IMR-90 (cell line): ENCODE results near the gene SMARCA2. TPM values are rescaled to one million over a fixed set of nuclear protein-coding genes. Genes with fewer than 3 reads are reported as not detected.

ENCODE experiments used
- ATAC-seq: fragments of 200-7000 bp; cut with Tn5 transposase; 2 replicates; pipeline ENCODE4 v1.9.1; 2020; ENCODE audit warnings: low read depth, mild to moderate bottlenecking, moderate library complexity
- BruUV-seq: library from RNA; stranded (reverse); fragments of 400-500 nt; replicated peaks from 2 replicates; lab custom pipeline; 2021; lab: Mats Ljungman, UMichigan
- CTCF ChIA-PET: fragments of 300-600 bp; formaldehyde crosslinking; extraction: SDS; loops from one replicate; lab custom pipeline; 2021; ENCODE audit warnings: antibody characterized with exemption; lab: Yijun Ruan, JAX
- POLR2A ChIA-PET: fragments of 300-600 bp; sonication (Branson Sonifier 250); formaldehyde crosslinking; loops from one replicate; lab custom pipeline; 2022; ENCODE audit warnings: antibody characterized with exemption; ENCODE audit not compliant: unreplicated experiment; lab: Charles Lee
- DNase-seq: peaks from one replicate; pipeline ENCODE4 v3.0.0; 2013
- H2AFZ ChIP-seq: replicated peaks from 2 replicates; pipeline ENCODE3; 2013; ENCODE audit warnings: low read length, mild to moderate bottlenecking; ENCODE audit not compliant: poor library complexity
- H2AK5ac ChIP-seq: 2 replicates; pipeline ENCODE4 v1.6.1; 2013; ENCODE audit warnings: low read depth, low read length, inconsistent platforms
- H2AK9ac ChIP-seq: replicated peaks from 2 replicates; pipeline ENCODE3; 2013; ENCODE audit warnings: mild to moderate bottlenecking, low read depth, low read length, moderate library complexity; ENCODE audit not compliant: poor library complexity
- H2BK120ac ChIP-seq: 2 replicates; pipeline ENCODE4 v1.6.1; 2013; ENCODE audit warnings: low read depth, low read length, inconsistent platforms
- H2BK15ac ChIP-seq: 3 replicates; pipeline ENCODE4 v1.6.1; 2013; ENCODE audit warnings: low read depth, low read length, inconsistent platforms
- H2BK20ac ChIP-seq: 2 replicates; pipeline ENCODE4 v1.6.1; 2013; ENCODE audit warnings: low read depth, mild to moderate bottlenecking, inconsistent platforms, low read length, moderate library complexity
- H2BK5ac ChIP-seq: 2 replicates; pipeline ENCODE4 v1.6.1; 2013; ENCODE audit warnings: mild to moderate bottlenecking, low read depth, low read length, inconsistent platforms; ENCODE audit not compliant: poor library complexity, severe bottlenecking
- H3K14ac ChIP-seq: replicated peaks from 2 replicates; pipeline ENCODE4 v1.6.1; 2013; ENCODE audit warnings: low read depth, low read length, inconsistent platforms
- H3K18ac ChIP-seq: 2 replicates; pipeline ENCODE4 v1.6.1; 2013; ENCODE audit warnings: low read depth, low read length, control low read depth
- H3K23ac ChIP-seq: 2 replicates; pipeline ENCODE4 v1.6.1; 2013; ENCODE audit warnings: low read depth, low read length, inconsistent platforms
- H3K27ac ChIP-seq: 2 replicates; pipeline ENCODE4 v1.5.1; 2013; ENCODE audit warnings: mild to moderate bottlenecking, control low read depth, low read length; ENCODE audit not compliant: insufficient read depth
- H3K27me3 ChIP-seq: 2 replicates; pipeline ENCODE4 v1.6.1; 2013; ENCODE audit warnings: low read length; ENCODE audit not compliant: control insufficient read depth, insufficient read depth
- H3K36me3 ChIP-seq: 2 replicates; pipeline ENCODE4 v1.6.1; 2013; ENCODE audit warnings: low read length, mixed read lengths; ENCODE audit not compliant: control insufficient read depth, insufficient read depth
- H3K4ac ChIP-seq: 2 replicates; pipeline ENCODE4 v1.6.1; 2013; ENCODE audit warnings: low read depth, low read length, inconsistent platforms
- H3K4me1 ChIP-seq: 2 replicates; pipeline ENCODE4 v1.6.1; 2013; ENCODE audit warnings: low read length, mixed read lengths; ENCODE audit not compliant: control insufficient read depth, insufficient read depth
- H3K4me2 ChIP-seq: 2 replicates; pipeline ENCODE4 v1.6.1; 2013; ENCODE audit warnings: low read depth, mild to moderate bottlenecking, control low read depth, low read length, moderate library complexity
- H3K4me3 ChIP-seq: 2 replicates; pipeline ENCODE4 v1.5.1; 2013; ENCODE audit warnings: low read depth, mild to moderate bottlenecking, control low read depth, low read length, moderate library complexity; ENCODE audit not compliant: insufficient read depth
- H3K56ac ChIP-seq: 2 replicates; pipeline ENCODE4 v1.6.1; 2013; ENCODE audit warnings: low read length, inconsistent platforms; ENCODE audit not compliant: insufficient read depth; ENCODE audit errors: extremely low read depth
- H3K79me1 ChIP-seq, 2 experiments: 2 replicates each; pipeline ENCODE4 v1.6.1; 2013; ENCODE audit warnings: low read length in 2 of 2, inconsistent platforms in 1 of 2, low read depth in 1 of 2
- H3K9ac ChIP-seq: 2 replicates; pipeline ENCODE4 v1.6.1; 2013; ENCODE audit warnings: low read depth, low read length, control low read depth
- H3K9me1 ChIP-seq: 2 replicates; pipeline ENCODE4 v1.6.1; 2013; ENCODE audit warnings: low read length, inconsistent platforms; ENCODE audit not compliant: insufficient read depth
- H3K9me3 ChIP-seq: 2 replicates; pipeline ENCODE4 v1.6.1; 2013; ENCODE audit warnings: low read length; ENCODE audit not compliant: control insufficient read depth, insufficient read depth
- H4K20me1 ChIP-seq: 2 replicates; pipeline ENCODE4 v1.6.1; 2013; ENCODE audit warnings: low read length, inconsistent platforms; ENCODE audit not compliant: insufficient read depth
- H4K5ac ChIP-seq: 2 replicates; pipeline ENCODE4 v1.6.1; 2013; ENCODE audit warnings: mild to moderate bottlenecking, low read depth, low read length, control low read depth
- H4K8ac ChIP-seq, 2 experiments: 2 replicates each; pipeline ENCODE4 v1.6.1; 2013; ENCODE audit warnings: low read depth in 2 of 2, low read length in 2 of 2, control low read depth in 1 of 2, inconsistent platforms in 1 of 2
- H4K91ac ChIP-seq: 2 replicates; pipeline ENCODE4 v1.6.1; 2013; ENCODE audit warnings: low read depth, low read length, inconsistent platforms; ENCODE audit not compliant: insufficient read depth
- CHD1 ChIP-seq: IDR thresholded peaks from 2 replicates; pipeline ENCODE4 v1.6.1; 2012; ENCODE audit warnings: low read depth, low read length, improper control_type of control experiment
- MXI1 ChIP-seq: IDR thresholded peaks from 2 replicates; pipeline ENCODE4 v1.6.1; 2012; ENCODE audit warnings: low read depth, mild to moderate bottlenecking, low read length, moderate library complexity, borderline replicate concordance
- NFE2L2 ChIP-seq: fragments of 150-350 bp; IDR thresholded peaks from 2 replicates; pipeline ENCODE4 v1.6.1; 2016; ENCODE audit warnings: low read depth, mild to moderate bottlenecking, low read length
- POLR2A ChIP-seq: IDR thresholded peaks from 2 replicates; pipeline ENCODE4 v1.6.1; 2012; ENCODE audit warnings: mild to moderate bottlenecking, low read depth, low read length
- RAD21 ChIP-seq: IDR thresholded peaks from 2 replicates; pipeline ENCODE4 v1.6.1; 2012; ENCODE audit warnings: low read length, improper control_type of control experiment
- RCOR1 ChIP-seq: IDR thresholded peaks from 2 replicates; pipeline ENCODE4 v1.6.1; 2012; ENCODE audit warnings: mild to moderate bottlenecking, low read length, improper control_type of control experiment; ENCODE audit not compliant: insufficient replicate concordance
- RFX5 ChIP-seq: IDR thresholded peaks from 2 replicates; pipeline ENCODE4 v1.8.0; 2012; ENCODE audit warnings: low read depth, mild to moderate bottlenecking, low read length, moderate library complexity
- WGBS, 2 experiments: methylation state at CpG; one replicate each; pipeline versions ENCODE4 v1.1.5 to v1.1.7; 2013; ENCODE audit warnings: missing lambda C conversion rate in 2 of 2; ENCODE audit not compliant: insufficient read length in 1 of 2; ENCODE audit errors: extremely low coverage in 2 of 2; 5-methylcytosine and 5-hydroxymethylcytosine counted together
- dilution Hi-C: fragments of 300-500 bp; cut with HindIII; formaldehyde crosslinking; loops from one replicate; pipeline ENCODE4 v1.14.3; 2018; ENCODE audit warnings: low sequenced_read_pairs; ENCODE audit not compliant: unreplicated experiment
- in situ Hi-C: fragments of 300-500 bp; cut with MboI; formaldehyde crosslinking; loops from 3 replicates; pipeline ENCODE4 v1.14.3; 2019; ENCODE audit warnings: low sequenced_read_pairs, inconsistent platforms, mixed read lengths
- intact Hi-C: fragments of 100-400 bp; cut with micrococcal nuclease; formaldehyde crosslinking; loops from 2 replicates; pipeline ENCODE4 v1.10.0; 2022
- polyA plus RNA-seq, 3 experiments: library from polyadenylated mRNA; depleted of rRNA; stranded (reverse); fragments of >200 nt; gene quantifications; 2 replicates each; pipeline ENCODE4 v1.2.3, GENCODE V29; 2012; ENCODE audit warnings: low replicate concordance in 1 of 3
- total RNA-seq: library from RNA; depleted of rRNA; stranded (reverse); fragments of >200 nt; gene quantifications from 2 replicates; pipeline ENCODE4 v1.2.3, GENCODE V29; 2012
- TF ChIP-seq, protein P1 (sequence below): conservative IDR thresholded peaks from 2 replicates; pipeline ENCODE4 v1.5.1; 2012; ENCODE audit warnings: mild to moderate bottlenecking, low read depth, low read length, improper control_type of control experiment
- TF ChIP-seq, protein P2 (sequence below): fragments of 150-350 bp; IDR thresholded peaks from 2 replicates; pipeline ENCODE4 v1.6.1; 2017; ENCODE audit warnings: mild to moderate bottlenecking, antibody characterized with exemption, low read length, low read depth
- TF ChIP-seq, protein P3 (sequence below): fragments of 150-350 bp; IDR thresholded peaks from 2 replicates; pipeline ENCODE4 v1.6.1; 2016; ENCODE audit warnings: low read depth, mild to moderate bottlenecking, low read length, moderate library complexity, borderline replicate concordance

The SMARCA2 gene
- total and polyA plus RNA-seq, 2 of the 4 experiments (the other 2 are of a cell fraction) = 25.3 to 26.7 TPM

DNA sequence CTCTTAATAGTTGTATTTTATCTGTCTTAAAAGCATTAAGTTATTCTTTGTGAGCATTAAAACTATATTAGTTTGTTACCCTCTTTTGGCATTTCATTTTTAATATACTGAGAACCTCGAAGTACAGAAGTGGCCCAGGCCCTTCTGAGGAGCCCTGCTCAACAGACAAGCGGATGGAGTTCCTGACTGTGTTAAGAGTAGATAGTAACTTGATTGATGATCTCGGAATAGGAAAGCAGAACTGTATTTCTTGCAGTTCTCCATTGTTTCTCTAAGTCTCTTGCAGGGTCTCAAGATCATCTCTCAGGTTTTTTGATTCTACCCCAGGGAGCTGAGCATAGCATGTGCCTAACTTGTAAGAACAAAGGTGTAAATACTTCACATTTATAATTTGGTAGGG, 139.6 kb downstream of the SMARCA2 start:
- H3K9me1 ChIP-seq = no peaks in the 10 kb centered on the region
- in situ Hi-C loops (no loop called here), dilution Hi-C loops (no loop called here), intact Hi-C loops (loop anchor here (5.0 kb wide), 2 partner anchors 403 to 688 kb away; partner anchors contain the start of gene PUM3)
- H3K4ac ChIP-seq = no peak overlapping the region
- no peaks in the 10 kb centered on the region for H3K27me3 ChIP-seq
- no peak overlapping the region for H2BK5ac ChIP-seq
- no peak overlapping the region for H3K56ac ChIP-seq
- ChIA-PET POLR2A (no interaction called here), CTCF (no interaction called here)
- no TSS peak for BruUV-seq
- no peak for DNase-seq
- ATAC-seq = no peak
- H4K91ac ChIP-seq = no peak overlapping the region
- no peak overlapping the region for H3K27ac ChIP-seq
- no CpG with 5 or more reads among the region's 3 CpGs for WGBS, 2 experiments
- H2BK120ac ChIP-seq = no peak overlapping the region
- no peak overlapping the region for H2AK5ac ChIP-seq
- no peak overlapping the region for H4K5ac ChIP-seq
- H3K4me1 ChIP-seq = peaks cover 5% of the 10 kb centered on the region; the same call in 1 of the 2 replicates
- TF ChIP-seq, protein P1, sequence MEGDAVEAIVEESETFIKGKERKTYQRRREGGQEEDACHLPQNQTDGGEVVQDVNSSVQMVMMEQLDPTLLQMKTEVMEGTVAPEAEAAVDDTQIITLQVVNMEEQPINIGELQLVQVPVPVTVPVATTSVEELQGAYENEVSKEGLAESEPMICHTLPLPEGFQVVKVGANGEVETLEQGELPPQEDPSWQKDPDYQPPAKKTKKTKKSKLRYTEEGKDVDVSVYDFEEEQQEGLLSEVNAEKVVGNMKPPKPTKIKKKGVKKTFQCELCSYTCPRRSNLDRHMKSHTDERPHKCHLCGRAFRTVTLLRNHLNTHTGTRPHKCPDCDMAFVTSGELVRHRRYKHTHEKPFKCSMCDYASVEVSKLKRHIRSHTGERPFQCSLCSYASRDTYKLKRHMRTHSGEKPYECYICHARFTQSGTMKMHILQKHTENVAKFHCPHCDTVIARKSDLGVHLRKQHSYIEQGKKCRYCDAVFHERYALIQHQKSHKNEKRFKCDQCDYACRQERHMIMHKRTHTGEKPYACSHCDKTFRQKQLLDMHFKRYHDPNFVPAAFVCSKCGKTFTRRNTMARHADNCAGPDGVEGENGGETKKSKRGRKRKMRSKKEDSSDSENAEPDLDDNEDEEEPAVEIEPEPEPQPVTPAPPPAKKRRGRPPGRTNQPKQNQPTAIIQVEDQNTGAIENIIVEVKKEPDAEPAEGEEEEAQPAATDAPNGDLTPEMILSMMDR = no peak
- TF ChIP-seq CHD1 (no peak), NFE2L2 (no peak), RAD21 (no peak), RFX5 (no peak), RCOR1 (no peak), MXI1 (no peak), POLR2A (no peak)
- TF ChIP-seq, protein P2, sequence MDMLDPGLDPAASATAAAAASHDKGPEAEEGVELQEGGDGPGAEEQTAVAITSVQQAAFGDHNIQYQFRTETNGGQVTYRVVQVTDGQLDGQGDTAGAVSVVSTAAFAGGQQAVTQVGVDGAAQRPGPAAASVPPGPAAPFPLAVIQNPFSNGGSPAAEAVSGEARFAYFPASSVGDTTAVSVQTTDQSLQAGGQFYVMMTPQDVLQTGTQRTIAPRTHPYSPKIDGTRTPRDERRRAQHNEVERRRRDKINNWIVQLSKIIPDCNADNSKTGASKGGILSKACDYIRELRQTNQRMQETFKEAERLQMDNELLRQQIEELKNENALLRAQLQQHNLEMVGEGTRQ = no peak
- TF ChIP-seq, protein P3, sequence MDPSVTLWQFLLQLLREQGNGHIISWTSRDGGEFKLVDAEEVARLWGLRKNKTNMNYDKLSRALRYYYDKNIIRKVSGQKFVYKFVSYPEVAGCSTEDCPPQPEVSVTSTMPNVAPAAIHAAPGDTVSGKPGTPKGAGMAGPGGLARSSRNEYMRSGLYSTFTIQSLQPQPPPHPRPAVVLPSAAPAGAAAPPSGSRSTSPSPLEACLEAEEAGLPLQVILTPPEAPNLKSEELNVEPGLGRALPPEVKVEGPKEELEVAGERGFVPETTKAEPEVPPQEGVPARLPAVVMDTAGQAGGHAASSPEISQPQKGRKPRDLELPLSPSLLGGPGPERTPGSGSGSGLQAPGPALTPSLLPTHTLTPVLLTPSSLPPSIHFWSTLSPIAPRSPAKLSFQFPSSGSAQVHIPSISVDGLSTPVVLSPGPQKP = no peak
- H3K18ac ChIP-seq = no peak overlapping the region
- no peak overlapping the region for H2BK20ac ChIP-seq
- H3K4me3 ChIP-seq = no peak overlapping the region
- H4K8ac ChIP-seq = no peak overlapping the region
- H3K79me1 ChIP-seq = peaks cover 3 to 17% of the 10 kb centered on the region in 2 experiments; a peak in 3 of 4 replicates
- no peak overlapping the region for H2AFZ ChIP-seq
- H3K36me3 ChIP-seq = no peaks in the 10 kb centered on the region
- H3K4me2 ChIP-seq = no peak overlapping the region
- H3K9ac ChIP-seq = no peak overlapping the region
- H2AK9ac ChIP-seq = no peak overlapping the region
- H2BK15ac ChIP-seq = no peak overlapping the region
- H3K9me3 ChIP-seq = no peaks in the 10 kb centered on the region
- H4K20me1 ChIP-seq = no peaks in the 10 kb centered on the region
- H3K23ac ChIP-seq = no peak overlapping the region
- H3K14ac ChIP-seq = no peak overlapping the region
